ENCODE measurements around the gene KCNQ1. TPM values are rescaled to one million over a fixed set of nuclear protein-coding genes. Genes with fewer than 3 reads are reported as not detected.

The KCNQ1 gene
- total and polyA plus RNA-seq, 8 donors: 7.1 to 37.7 (median 9.9) TPM

DNA sequence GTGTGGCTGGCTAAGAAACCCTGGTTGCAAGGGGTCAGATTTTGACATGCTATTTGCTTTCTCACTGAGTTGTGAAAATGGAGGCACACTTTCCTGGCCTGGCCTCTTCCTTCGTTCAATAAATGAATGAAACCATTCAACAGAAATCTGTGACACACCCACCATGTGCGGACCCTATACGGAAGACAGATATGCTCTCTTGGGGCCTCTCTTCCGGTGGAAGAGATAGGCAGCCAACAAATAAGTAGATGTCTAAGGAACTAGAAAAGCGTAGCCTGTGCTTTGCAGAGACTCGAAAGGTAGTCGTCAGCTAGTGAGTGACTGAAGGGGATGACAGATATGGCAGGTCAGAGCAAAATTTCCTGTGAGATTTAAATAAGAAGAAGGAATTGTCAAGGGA is 249.7 kb downstream of the KCNQ1 start:
- Histone ChIP-seq H3K9me3 (no peaks in the 10 kb centered on the region), H3K27ac (no peak overlapping the region), H3K27me3 (no peaks in the 10 kb centered on the region), H3K36me3 (peaks cover 0 to 5% of the 10 kb centered on the region in 2 donors), H3K4me1 (peaks cover 7 to 19% of the 10 kb centered on the region in 2 donors), H3K4me3 (no peak overlapping the region)
- no peak for ATAC-seq
- intact Hi-C loops (cut with DNase I): no loop called here
- no peak for DNase-seq
- TF ChIP-seq, protein P1, sequence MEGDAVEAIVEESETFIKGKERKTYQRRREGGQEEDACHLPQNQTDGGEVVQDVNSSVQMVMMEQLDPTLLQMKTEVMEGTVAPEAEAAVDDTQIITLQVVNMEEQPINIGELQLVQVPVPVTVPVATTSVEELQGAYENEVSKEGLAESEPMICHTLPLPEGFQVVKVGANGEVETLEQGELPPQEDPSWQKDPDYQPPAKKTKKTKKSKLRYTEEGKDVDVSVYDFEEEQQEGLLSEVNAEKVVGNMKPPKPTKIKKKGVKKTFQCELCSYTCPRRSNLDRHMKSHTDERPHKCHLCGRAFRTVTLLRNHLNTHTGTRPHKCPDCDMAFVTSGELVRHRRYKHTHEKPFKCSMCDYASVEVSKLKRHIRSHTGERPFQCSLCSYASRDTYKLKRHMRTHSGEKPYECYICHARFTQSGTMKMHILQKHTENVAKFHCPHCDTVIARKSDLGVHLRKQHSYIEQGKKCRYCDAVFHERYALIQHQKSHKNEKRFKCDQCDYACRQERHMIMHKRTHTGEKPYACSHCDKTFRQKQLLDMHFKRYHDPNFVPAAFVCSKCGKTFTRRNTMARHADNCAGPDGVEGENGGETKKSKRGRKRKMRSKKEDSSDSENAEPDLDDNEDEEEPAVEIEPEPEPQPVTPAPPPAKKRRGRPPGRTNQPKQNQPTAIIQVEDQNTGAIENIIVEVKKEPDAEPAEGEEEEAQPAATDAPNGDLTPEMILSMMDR (IDR thresholded peaks at IDR 0.05): no peak

GRCh38 chr11:2694995-2695939 is 250.5 kb downstream of the KCNQ1 start:
- ATAC-seq (no peak), DNase-seq (peak in 2 of 4 donors; percentile 26 to 34)
- intact Hi-C loops (cut with DNase I): no loop called here

DNA sequence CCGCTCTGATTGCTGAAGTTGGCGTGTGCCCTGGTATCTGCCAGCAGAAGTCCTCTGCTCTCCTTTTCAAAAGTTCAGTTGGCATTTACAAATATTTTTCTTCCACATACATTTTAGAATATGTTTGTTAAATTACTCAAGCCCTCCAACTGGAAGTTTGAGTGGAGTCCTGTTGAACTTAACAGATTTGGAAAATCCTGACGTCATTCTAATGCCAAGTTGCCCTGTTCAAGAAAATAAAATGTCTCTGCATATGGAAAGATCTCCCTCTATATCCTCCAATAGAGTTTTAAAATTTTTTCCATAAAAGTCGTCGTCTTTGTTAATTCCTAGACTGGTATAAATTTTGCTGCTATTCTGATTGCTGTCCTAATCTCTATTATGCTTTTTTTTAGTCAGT is 251.6 kb downstream of the KCNQ1 start:
- Histone ChIP-seq H3K27ac (no peak overlapping the region), H3K9me3 (no peaks in the 10 kb centered on the region), H3K4me3 (no peak overlapping the region), H3K36me3 (peaks cover 0 to 5% of the 10 kb centered on the region in 2 donors), H3K4me1 (peaks cover 7 to 26% of the 10 kb centered on the region in 2 donors), H3K27me3 (no peaks in the 10 kb centered on the region)
- DNase-seq: no peak
- TF ChIP-seq, protein P1 (IDR thresholded peaks at IDR 0.05): no peak
- ATAC-seq: no peak
- intact Hi-C loops (cut with DNase I): no loop called here

More at GRCh38 chr11:2694995-2695939, 250.5 kb downstream of the KCNQ1 start:
- H3K36me3 ChIP-seq: peaks cover 0 to 5% of the 10 kb centered on the region in 2 donors
- TF ChIP-seq, protein P1 (IDR thresholded peaks at IDR 0.05): no peak
- H3K4me3 ChIP-seq: no peak overlapping the region
- no peaks in the 10 kb centered on the region for H3K9me3 ChIP-seq
- H3K27ac ChIP-seq: no peak overlapping the region
- H3K4me1 ChIP-seq: peaks cover 7 to 19% of the 10 kb centered on the region in 2 donors
- H3K27me3 ChIP-seq: no peaks in the 10 kb centered on the region

GRCh38 chr11:2697866-2698265 is 253.1 kb downstream of the KCNQ1 start:
- H3K4me1 ChIP-seq: peaks cover under 1 to 14% of the 10 kb centered on the region in 2 donors
- intact Hi-C loops (cut with DNase I): no loop called here
- TF ChIP-seq, protein P1 (IDR thresholded peaks at IDR 0.05): no peak

More at GRCh38 chr11:2697866-2698265, 253.1 kb downstream of the KCNQ1 start:
- H3K27me3 ChIP-seq: no peaks in the 10 kb centered on the region
- H3K36me3 ChIP-seq: peaks cover 0 to 5% of the 10 kb centered on the region in 2 donors
- ATAC-seq (no peak), DNase-seq (peak in 1 of 4 donors; percentile 6)
- H3K9me3 ChIP-seq: no peaks in the 10 kb centered on the region
- H3K27ac ChIP-seq: no peak overlapping the region
- peak overlapping the region; percentile 40 to 54 for H3K4me3 ChIP-seq
